Measurements from ENCODE around the gene EFCAB12.

DNA sequence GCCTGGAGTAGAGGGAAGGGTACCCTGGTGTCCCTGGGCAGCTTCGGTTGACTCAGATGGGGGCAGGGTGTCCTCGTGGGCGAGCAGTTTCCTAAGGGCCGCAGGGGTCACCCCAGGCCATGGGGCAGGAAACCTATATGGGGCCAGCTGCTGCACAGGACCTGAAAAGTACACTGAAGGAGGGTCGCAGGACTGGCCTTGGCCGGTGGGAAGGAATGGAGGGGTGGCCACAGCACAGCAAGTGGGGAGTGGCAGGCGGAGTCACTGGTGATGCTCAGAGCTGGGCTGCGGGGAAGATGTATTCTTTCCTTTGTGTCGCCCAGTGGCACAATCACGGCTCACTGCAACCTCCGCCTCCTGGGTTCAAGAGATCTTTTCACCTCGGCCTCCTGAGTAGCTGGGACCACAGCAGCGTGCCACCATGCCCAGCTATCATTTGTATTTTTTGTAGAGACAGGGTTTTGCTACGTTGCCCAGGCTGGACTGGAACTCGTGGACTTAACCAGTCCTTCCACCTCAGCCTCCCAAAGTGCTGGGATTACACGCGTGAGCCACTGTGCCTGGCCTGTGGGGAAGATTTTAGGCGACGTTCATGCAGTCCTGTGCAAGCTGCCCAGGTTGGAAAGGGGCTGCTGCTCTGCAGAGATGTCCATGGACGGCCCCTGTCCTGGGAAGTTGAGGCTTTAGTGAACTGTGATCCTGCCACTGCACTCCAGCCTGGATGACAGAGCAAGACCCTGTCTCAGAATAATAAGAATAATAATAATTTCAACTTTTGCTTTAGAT is 57.2 kb downstream of the EFCAB12 start:
- TF ChIP-seq CTCF (conservative IDR thresholded peaks at IDR 0.05; ENCODE audit: low read length) (no peak), EZH2phosphoT487 (IDR thresholded peaks at IDR 0.05; ENCODE audit: borderline replicate concordance, low read depth, low read length) (no peak)
